Esophagus squamous epithelium (tissue), 4 donors: ENCODE data around the gene GADD45GIP1.

Experiments used
- POLR2A ChIP-seq, 4 donors: fragments of 450-650 bp; IDR thresholded peaks; one replicate each; pipeline ENCODE4 v1.6.1; 2017; ENCODE audit warnings: antibody characterized with exemption in 4 of 4, mild to moderate bottlenecking in 4 of 4, moderate library complexity in 3 of 4
- TF ChIP-seq, protein P1 (sequence below), 6 experiments: fragments of 450-650 bp in 4 of 6; fragments of 200-600 bp in 2 of 6; sonication (generic) in 2 of 6; IDR thresholded peaks; one replicate each; pipeline ENCODE4 v1.5.1; 2016 to 2019; ENCODE audit warnings: antibody characterized with exemption in 6 of 6, mild to moderate bottlenecking in 4 of 6, moderate library complexity in 4 of 6

DNA sequence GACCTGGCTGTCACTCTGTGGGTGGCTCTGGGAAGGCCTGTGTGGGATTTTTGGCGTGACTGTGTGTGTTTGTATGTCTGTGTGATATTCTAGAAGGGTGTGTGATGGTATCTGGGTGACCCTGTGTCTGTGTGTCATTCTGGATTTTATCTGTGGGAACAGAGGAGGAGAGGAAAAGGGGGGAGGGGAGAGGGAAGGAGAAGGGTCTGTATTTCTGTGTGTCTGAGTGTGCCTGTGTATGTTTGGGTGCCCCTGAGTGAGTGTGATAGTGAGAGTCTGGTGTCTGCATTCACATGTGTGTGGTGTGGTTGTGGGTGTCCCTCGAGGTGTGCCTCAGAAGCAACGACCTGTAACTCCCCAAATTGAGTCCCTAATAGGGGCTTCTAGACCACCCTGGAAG, 30.2 kb upstream of the GADD45GIP1 start:
- TF ChIP-seq, protein P1, sequence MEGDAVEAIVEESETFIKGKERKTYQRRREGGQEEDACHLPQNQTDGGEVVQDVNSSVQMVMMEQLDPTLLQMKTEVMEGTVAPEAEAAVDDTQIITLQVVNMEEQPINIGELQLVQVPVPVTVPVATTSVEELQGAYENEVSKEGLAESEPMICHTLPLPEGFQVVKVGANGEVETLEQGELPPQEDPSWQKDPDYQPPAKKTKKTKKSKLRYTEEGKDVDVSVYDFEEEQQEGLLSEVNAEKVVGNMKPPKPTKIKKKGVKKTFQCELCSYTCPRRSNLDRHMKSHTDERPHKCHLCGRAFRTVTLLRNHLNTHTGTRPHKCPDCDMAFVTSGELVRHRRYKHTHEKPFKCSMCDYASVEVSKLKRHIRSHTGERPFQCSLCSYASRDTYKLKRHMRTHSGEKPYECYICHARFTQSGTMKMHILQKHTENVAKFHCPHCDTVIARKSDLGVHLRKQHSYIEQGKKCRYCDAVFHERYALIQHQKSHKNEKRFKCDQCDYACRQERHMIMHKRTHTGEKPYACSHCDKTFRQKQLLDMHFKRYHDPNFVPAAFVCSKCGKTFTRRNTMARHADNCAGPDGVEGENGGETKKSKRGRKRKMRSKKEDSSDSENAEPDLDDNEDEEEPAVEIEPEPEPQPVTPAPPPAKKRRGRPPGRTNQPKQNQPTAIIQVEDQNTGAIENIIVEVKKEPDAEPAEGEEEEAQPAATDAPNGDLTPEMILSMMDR (IDR thresholded peaks at IDR 0.05), result no peak
- no peak for TF ChIP-seq POLR2A (IDR thresholded peaks at IDR 0.05)
